HG03565 (cell line): Measurements from ENCODE around the gene GPR55.

Experiments used
- ATAC-seq: cut with Tn5 transposase; IDR thresholded peaks from one replicate; pipeline ENCODE4 v1.9.1; 2021; ENCODE audit warnings: mild to moderate bottlenecking, moderate library complexity; ENCODE audit not compliant: unreplicated experiment

GPR55 gene

DNA sequence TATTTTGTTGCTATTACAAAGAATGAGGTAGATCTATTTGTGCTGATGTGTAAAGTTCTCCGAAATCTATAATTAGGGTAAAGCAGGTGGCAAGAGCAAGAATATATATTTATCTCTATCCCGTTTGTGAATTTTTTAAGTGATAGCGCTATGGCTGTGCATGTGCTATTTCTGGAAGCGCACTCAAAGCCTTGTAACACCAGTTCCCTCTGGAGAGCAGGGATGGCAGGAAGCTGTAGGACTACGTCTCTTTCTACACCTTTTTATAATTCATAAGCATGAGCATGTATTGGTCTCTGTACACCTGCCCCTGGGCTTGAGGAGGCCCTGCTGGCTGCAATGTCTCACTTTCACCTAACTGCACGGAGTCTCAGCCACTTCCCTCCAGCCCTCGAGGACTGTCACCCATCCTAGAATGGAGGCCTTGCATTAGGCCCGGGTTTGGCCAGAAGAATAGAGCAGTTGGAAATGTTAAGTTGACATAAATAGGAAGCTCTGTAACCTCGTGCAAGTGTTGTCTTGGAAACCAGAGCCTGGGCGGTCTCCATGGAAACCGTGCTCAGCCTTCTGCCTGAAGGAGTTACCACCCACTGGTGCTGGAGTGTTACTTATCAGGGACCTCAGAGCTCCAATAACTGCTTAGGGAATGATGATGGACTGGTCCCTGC is 39.4 kb downstream of the GPR55 start:
- ATAC-seq: no peak

DNA sequence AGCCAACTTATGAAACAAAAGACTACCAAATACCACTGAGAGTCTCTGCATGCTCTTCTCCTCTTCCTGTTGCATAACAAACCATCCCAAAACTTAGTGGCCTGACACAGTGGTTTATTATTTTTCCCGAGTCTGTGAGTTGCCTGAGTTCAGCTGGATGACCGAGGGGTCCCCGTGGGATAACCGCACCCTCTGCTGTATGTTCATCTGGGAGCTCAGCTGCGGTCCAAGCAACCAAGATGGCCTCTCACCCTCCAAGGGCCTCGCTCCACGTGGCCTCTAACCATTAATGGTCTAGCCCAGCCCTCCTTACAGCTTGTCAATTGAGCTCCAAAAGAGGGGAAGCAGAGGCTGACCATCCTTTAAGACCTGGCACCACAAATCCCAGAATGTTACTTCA is 43.2 kb downstream of the GPR55 start:
- ATAC-seq: no peak

DNA sequence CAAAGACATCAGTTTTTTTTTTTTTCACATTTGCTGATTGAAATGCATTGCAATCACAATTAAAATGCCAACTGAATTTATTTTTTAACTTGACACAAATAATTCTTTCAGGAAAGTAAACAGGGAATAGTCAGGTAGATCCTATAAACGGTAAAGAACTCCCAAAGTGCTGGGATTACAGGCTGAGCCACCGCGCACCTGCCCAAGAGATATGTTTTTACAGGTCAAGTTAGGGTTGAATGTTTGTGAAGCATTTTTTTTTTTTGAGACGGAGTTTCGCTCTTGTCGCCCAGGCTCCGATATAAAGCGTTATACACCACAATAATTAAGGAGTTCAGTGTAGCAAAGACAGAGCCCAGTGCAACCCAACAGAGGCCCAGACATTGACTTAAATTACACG is 45.2 kb downstream of the GPR55 start:
- no peak for ATAC-seq

DNA sequence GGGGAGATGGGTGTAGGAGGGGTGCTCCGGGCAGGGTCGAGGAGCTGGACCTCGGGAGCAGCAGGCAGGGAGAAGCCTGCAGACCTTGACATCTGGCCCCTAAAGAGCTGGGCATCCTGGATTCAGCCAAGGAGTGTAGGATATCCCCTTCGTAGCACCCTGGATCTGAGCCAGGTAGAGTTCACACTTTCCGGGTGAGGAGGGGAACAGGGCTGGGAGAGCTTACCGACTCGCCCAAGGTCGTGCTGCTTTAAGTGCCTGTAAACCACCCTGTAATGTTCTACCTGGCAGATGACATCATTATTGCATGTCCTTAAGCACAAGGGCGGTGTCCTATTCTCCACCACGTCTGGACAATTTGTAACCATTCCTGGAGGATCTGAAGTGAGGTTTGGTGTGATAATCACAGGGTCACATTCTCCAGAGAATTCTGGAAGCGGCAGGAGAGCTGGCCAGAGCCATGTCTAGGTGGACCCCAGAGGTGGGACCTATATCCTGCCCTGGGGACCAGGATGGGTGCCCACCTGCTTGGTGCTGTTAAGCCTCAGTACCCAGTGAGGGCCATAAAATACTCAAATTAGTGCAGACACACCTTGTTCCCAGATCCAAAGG is 45.7 kb downstream of the GPR55 start:
- no peak for ATAC-seq

DNA sequence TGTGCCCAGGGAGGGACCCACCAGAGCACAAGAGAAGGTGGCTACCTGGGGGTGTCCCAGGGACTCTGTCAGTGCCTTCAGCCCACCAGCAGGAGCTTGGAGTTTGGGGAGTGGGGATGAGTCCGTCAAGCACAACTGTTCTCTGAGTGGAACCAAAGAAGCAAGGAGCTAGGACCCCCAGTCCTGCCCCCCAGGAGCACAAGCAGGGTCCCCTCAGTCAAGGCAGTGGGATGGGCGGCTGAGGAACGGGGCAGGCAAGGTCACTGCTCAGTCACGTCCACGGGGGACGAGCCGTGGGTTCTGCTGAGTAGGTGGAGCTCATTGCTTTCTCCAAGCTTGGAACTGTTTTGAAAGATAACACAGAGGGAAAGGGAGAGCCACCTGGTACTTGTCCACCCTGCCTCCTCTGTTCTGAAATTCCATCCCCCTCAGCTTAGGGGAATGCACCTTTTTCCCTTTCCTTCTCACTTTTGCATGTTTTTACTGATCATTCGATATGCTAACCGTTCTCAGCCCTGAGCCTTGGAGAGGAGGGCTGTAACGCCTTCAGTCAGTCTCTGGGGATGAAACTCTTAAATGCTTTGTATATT is 46.3 kb downstream of the GPR55 start:
- ATAC-seq: no peak

DNA sequence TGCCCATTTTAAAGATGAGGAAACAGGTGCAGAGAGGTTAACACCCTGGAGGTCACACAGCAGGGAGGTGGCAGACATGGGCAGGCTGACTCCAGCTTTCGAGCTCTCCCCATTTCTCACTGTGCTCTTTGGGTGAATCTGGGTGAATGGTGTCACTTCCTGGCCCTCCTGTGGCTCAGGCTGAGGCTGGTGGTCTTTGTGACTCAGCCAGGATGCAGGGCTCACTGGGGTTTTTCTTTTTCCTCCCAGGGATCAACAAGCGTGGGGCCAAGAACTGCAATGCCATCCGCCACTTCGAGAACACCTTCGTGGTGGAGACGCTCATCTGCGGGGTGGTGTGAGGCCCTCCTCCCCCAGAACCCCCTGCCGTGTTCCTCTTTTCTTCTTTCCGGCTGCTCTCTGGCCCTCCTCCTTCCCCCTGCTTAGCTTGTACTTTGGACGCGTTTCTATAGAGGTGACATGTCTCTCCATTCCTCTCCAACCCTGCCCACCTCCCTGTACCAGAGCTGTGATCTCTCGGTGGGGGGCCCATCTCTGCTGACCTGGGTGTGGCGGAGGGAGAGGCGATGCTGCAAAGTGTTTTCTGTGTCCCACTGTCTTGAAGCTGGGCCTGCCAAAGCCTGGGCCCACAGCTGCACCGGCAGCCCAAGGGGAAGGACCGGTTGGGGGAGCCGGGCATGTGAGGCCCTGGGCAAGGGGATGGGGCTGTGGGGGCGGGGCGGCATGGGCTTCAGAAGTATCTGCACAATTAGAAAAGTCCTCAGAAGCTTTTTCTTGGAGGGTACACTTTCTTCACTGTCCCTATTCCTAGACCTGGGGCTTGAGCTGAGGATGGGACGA is 47.1 kb downstream of the GPR55 start:
- no peak for ATAC-seq

DNA sequence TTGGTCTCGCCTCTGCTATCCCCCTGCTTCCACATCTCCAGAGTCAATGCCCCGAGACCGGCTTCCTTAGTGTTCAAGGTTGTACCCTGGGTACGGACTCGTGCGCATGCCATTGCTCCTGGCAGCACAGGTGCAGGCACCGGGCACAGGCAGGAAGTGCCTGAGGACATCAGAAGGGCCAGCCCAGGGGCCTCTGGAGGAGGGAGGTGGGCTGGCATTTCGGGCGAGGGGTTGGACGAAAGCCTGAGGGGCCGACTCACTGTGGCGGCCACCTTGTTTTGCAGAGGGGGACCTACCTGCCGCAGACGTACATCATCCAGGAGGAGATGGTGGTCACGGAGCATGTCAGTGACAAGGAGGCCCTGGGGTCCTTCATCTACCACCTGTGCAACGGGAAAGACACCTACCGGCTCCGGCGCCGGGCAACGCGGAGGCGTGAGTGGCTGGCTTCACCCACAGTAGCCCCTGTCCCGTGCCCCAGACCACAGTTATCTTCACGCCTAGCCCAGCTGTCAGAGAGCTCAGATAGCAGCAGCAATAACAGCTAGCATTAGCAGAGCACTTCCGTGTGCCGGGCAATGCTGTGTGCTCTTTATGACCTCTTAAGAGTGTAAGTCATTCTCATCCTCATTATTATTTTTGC is 47.8 kb downstream of the GPR55 start:
- ATAC-seq: no peak

DNA sequence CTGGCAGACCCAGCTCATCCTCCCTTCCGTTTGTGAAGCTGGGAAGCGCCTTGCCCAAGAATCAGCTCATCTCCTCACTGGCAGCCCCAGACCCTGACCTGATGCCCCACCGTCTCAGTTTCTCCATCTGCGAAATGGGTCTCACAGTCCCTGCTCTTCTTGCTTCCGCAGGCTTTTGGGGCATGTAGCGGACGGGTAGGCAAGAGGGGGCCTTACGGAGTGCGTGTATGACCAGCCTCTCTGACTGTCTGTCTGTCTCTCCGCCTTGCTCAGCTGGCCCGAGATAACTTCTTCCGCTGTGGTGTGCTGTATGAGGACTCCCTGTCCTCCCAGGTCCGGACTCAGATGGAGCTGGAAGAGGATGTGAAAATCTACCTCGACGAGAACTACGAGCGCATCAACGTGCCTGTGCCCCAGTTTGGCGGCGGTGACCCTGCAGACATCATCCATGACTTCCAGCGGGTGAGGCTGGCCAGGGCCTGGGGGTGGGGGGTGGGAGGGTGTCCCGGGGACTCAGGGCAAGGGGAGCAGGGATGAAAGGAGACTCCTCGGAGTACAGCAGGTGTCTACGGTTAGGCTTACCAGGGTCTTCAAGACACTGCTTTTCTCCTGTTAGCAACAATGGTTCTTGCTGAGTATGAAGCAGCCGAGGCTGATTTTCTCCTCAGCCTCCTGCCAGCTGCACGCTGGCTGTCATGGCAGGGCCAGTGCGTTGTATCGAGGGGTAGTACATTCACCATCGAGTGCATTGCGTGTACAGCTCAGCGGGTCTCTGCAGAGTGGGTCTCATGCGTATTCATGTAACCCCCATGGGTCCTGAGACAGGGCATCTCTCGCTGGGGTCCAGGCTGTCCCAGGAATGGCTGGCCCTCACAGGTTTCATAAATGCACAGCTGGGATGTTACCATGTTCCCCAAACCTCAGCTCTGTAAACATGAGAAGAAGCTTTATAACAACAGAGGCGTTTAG is 49.4 kb downstream of the GPR55 start:
- no peak for ATAC-seq

DNA sequence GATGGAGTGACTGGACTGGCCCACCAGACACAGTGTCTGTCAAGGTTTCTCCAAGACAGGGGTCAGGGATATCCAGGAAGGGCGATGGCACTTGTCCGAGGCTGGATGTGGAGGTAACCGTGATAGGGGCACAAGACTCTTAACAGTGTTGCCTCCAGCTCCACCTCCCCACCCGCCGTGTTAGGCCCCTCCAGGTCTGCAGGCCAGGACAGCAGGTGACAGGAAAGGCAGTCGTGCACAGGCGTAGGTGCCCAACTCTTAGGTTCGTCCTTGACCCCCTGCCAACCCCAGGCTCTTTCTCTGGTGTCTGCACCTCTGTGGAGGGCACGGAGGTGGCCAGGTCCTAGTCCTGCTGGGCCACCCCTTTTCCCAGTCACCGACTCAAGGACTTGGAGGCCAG is 50.2 kb downstream of the GPR55 start:
- no peak for ATAC-seq

DNA sequence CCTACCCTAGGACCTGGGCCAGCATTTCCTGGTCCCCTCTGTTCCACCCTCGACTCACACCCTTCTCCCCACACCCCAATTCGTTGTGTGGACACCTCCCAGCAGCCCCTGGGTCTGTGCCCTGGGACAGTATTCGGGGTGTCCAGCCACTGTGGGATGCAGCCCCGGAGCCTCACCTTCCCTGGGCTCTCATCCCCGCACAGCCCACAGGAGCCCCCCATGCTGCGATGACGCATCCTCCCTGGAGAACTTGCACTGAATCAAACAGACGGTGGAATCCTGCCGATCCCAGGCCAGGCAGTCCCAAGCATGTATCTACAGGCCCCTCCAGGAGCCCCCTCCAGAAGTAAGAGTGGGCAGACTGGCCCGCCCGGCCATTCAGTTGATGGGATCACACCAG is 50.6 kb downstream of the GPR55 start:
- no peak for ATAC-seq

DNA sequence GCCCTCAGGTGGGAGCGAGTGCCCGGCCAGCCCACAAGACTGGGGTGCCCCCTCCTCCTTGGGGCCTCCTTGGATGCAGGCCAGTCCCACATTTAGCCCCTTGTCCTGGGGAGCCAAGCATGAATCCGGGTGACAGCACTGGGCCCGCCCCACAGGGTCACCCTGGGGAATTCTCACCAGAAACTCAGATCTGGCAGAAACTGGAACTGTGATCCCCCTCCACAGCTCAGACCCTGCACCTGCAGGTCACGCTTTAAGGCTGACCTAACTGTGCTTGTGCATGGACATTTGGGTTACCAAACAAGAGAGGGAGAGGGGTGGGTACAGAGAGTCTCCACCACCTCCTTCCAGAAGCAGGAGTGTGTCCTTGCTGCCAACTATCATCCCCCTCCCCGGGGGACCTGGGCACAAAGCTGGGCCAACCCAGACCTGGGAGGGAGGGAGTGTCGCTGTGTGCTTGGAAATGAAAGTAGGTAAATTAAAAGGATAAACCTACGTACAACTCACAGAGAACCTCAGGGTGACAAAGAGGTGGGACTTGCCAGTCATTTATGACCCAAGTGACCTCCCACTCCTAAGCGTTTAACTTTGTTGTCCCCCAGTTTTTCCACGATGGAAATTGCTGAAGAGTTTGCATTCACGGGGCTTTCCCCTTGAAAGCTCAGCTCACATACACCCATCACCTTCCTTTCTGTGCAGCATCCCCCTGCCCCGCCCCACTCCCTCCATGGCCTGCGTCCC is 51.2 kb downstream of the GPR55 start:
- ATAC-seq: peak; percentile 65

DNA sequence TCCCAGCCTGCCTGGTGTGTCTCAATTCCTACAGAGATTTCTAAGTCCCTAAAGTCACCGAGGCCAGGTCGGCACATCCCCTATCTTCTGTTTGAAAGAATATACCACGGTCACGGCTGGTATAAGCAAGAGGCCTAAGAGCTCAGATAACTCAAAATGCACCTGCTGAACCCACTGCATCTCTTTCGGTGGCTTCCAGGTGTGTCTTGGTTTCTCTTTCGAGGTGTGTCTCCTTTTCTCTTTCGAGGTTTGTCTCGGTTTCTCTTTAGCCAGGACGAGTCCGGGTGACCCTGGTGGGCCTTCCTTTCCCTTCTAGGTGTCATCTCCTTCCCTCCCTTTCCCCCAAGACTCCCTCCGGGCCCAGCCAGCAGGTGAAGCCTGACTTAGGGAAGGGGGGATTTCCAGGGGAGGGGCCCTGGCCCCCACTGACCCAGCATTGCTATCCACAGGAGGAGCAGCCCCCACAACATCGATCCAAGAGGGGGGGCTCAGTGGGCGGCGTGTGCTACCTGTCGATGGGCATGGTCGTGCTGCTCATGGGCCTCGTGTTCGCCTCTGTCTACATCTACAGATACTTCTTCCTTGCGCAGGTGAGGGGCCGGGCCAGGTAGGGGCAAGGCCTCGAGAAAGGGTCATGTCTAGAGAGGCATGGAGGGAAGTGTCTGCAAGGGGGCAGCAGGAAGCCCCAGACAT is 51.9 kb downstream of the GPR55 start:
- peak; percentile 68 for ATAC-seq

DNA sequence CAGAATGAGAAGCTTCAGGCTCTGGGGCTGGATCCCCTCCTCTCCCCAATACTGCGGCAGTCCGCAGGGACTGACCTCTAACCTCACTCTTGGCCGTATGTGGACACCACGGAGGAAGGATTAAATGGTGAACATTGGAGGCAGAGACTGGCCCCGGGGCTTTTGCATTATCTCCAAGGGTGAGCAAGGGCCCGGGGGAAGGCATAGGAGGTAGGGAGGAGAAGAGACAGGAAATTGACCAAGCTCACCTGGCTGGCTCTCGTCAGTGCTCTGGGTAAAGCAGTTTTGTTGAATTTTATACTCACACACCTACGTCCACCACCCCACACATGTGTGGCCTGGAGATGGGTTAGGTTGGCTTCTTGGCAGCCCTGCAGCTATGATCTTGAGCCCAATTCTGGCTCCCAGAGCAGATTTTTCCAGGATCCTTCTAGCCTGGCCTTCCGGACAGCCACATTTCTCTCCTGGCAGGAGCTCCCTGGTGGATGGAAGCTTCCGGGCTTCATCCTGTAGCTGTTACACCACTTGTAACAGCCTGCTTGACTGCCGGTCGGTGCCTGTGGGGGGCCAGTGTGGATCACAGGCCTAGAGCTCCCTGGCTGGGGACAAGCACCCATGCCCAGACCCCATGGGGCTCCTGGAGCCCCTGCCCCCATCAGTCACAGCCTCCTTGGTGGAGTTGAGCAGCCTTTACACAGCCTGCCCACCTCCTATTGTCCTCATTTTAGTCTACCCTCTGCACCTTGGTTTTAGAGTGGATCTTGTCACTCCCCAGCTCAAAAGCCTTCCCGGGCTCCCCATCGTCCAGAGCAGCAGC is 52.7 kb downstream of the GPR55 start:
- ATAC-seq: peak; percentile 1

DNA sequence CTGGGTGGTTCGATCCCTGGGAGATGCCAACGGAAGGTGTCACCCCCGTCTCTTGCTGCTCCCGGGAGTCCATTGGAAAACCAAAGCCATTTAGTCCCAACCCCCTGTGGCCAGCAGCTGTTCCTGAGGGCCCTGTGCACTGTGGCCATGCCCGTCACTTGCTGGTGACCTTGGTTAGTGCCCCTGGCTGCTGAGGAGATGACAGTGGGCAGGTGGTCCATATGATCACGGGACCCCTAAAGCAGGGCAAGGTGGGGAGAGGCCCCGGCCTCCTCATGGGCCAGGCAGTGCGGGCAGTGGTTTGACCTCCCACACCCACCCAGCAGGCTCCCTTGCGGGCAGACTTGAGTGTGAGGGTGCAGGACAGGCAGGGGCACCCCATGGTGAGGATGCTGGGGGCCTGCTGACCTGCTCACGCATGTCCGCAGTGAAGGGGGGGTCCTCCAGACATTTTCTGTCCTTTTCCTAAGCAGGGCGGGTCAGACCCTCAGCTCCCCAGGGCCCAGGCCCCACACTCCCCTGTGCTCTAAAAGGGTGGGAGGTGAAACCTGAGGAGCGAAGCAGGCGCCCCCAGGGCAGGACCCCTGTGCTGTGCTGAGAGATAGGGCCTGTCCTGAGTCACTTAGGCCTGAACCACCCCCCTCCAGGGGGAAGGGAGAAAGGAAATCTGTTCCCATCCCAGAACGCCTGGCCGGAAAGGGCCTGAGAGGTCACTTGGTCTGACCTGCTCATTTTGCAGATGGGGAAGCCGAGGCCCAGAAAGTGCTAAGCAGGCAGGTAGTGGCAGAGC is 53.5 kb downstream of the GPR55 start:
- ATAC-seq: no peak

DNA sequence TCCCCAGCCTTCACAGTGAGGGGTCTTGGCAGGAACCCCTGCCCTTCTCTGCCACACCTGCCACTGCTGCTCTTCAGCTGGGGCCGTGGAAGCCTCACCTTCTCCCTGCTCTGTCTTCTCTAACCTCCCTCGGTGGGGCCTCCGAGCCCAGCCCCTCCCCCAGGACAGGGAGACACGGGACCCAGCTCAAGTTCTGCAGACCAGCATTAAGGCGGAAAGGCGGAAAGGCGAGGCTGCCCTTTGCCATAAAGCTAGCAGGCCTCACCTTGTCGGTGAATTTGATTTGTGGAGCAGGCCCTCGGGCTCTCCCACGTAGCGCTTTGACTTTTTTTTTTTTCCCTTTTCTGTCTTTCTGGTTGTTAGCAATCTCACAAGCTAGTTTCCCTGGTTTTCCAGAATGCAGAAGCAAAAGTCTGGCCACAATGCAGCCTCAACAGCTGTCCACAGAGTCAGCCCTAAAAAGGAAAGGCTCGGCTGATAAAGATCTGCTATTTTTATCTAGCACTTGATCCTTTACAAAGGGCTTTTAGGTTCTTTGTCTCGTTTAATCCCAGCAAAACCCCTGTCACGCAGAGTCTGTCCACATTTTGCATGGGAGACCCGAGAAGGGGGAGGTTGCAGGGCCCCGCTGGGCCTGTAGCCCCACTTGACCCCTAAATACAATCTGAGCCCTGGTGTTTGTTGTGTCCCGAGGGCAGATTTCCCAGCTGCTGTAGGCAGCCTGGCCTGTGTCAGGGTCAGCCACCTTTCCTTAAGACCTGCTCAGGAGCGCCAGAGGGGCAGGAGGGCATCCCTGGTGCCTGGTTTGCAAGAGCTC is 54.3 kb downstream of the GPR55 start:
- ATAC-seq: no peak

DNA sequence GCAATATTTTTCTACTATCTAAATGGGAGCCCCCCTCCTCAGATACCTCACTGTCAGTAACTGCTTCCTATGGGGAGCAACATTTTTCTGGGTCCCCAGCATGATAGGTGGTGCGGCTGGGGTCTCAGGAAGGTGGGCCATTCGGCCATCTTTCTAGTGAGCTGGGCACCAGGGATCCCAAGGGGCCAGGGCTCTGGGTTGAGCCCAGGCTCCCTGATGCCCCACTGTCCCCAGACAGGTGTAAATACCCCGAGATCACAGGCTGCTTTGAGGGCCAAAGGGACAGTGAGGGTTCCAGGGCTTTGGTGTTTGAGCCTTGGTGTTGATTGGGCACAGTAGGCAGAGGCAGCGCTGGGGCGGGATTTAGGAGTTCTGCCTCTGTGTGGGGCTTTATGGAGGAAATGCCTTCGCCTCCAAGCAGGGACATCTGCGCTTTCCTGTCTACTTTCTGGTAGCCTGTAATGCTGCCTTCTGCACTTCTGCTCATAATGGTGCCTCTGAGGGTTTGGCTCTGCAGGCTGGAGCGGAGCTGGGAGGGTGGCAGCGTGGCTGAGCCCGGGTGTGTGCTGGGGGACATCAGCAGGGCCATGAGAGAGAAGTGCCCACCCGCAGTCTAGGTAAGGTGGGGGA is 55.0 kb downstream of the GPR55 start:
- ATAC-seq: no peak
